GM12892 (cell line): Measurements from ENCODE around the gene C2orf80.

Experiments used
- POLR2A ChIP-seq: IDR thresholded peaks from 2 replicates; pipeline ENCODE4 v1.6.1; 2011; ENCODE audit warnings: low read depth, low read length, control low read depth
- POLR2AphosphoS5 ChIP-seq: IDR thresholded peaks from 2 replicates; pipeline ENCODE4 v1.6.1; 2011; ENCODE audit warnings: low read depth, low read length, control low read depth
- TAF1 ChIP-seq: IDR thresholded peaks from 2 replicates; pipeline ENCODE4 v1.6.1; 2011; ENCODE audit warnings: low read depth, mild to moderate bottlenecking, control low read depth, low read length, borderline replicate concordance

DNA sequence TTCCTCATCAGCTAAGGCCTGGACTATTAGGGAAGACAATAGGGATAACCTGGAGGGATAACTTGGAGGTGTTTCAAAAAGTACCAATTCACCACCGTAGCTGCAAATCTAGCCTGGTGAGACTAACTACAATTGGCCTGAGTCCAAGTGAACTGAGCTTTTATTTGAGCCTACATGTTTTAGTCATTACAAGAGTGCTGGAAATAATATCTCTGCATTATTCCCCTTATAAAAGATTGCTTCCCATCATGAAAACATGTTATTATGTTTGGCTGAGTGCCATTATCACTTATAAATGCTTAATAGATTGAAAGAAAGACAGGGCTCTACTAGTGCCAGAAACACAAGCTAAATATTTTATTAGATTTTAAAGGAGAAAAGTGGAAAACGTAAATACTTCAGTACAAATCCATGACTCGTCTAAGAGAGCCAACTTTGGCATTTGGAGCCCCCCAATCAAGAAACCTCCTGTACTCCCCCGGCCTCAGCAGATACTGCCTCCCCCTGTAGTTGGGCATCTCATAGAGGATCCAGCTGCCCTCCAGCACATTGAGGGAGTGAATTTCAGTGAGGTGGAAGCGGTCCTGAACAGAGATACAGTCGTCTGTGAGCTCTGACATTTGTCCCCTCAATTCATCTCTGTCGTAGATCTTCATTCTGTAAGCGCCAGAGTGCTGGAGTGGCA is 47.4 kb downstream of the C2orf80 start:
- TF ChIP-seq POLR2AphosphoS5 (no peak), TAF1 (no peak), POLR2A (no peak)
